GM12878 (cell line): ENCODE results near the gene USP34. TPM values are rescaled to one million over a fixed set of nuclear protein-coding genes. Genes with fewer than 3 reads are reported as not detected.

Experiments used
- ATAC-seq: fragments of 200-7000 bp; cut with Tn5 transposase; 3 replicates; pipeline ENCODE4 v1.9.1; 2020; ENCODE audit warnings: mild to moderate bottlenecking, moderate library complexity
- BruUV-seq: library from RNA; stranded (reverse); fragments of 400-500 nt; replicated peaks from 2 replicates; lab custom pipeline; 2021; lab: Mats Ljungman, UMichigan
- CTCF ChIA-PET: fragments of 300-600 bp; sonication (Branson Sonifier 250); formaldehyde crosslinking; extraction: SDS; loops from one replicate; lab custom pipeline; 2021; ENCODE audit warnings: inconsistent platforms; lab: Yijun Ruan, JAX
- POLR2A ChIA-PET: fragments of 350-600 bp; formaldehyde crosslinking; extraction: SDS; loops from one replicate; lab custom pipeline; 2021; ENCODE audit warnings: inconsistent platforms; lab: Charles Lee
- RAD21 ChIA-PET: fragments of 300-600 bp; sonication (Branson Sonifier 250); formaldehyde crosslinking; loops from one replicate; lab custom pipeline; 2023; ENCODE audit warnings: antibody characterized with exemption; ENCODE audit not compliant: unreplicated experiment; lab: Charles Lee
- SMC1A ChIA-PET: fragments of 300-600 bp; sonication (Branson Sonifier 250); formaldehyde crosslinking; loops from one replicate; lab custom pipeline; 2023; ENCODE audit not compliant: unreplicated experiment, uncharacterized antibody; lab: Charles Lee
- DNase-seq: peaks from one replicate; pipeline ENCODE4 v3.0.0-alpha.2; 2011; ENCODE audit warnings: low read depth, low spot score
- FAIRE-seq: peaks from 3 replicates; lab custom pipeline; 2011; peaks lifted over from hg19 to GRCh38; lab: Jason Lieb, UNC
- H2AFZ ChIP-seq: 2 replicates; pipeline ENCODE4 v1.6.0; 2011; ENCODE audit warnings: low read depth, low read length, control low read depth; ENCODE audit not compliant: control insufficient read depth
- H3K27ac ChIP-seq: 2 replicates; pipeline ENCODE4 v1.5.1; 2011; ENCODE audit warnings: control low read depth; ENCODE audit not compliant: control insufficient read depth, insufficient read depth
- H3K27me3 ChIP-seq, 2 experiments: replicated peaks in 1 of 2; 2 replicates each; pipeline versions ENCODE4 v1.6.0 to v1.6.1; 2011; ENCODE audit warnings: low read length in 1 of 2; ENCODE audit not compliant: control insufficient read depth in 2 of 2, insufficient read depth in 2 of 2
- H3K36me3 ChIP-seq, 2 experiments: 2 replicates each; pipeline ENCODE4 v1.5.1; 2011; ENCODE audit warnings: low read length in 1 of 2; ENCODE audit not compliant: control insufficient read depth in 2 of 2, insufficient read depth in 2 of 2
- H3K4me1 ChIP-seq: 2 replicates; pipeline ENCODE4 v1.6.1; 2011; ENCODE audit warnings: mild to moderate bottlenecking, low read length, moderate library complexity, mixed read lengths; ENCODE audit not compliant: control insufficient read depth, insufficient read depth
- H3K4me2 ChIP-seq: 2 replicates; pipeline ENCODE4 v1.6.0; 2011; ENCODE audit warnings: control low read depth; ENCODE audit not compliant: control insufficient read depth, insufficient read depth
- H3K4me3 ChIP-seq: fragments of 200-600 bp; sonication (generic); 2 replicates; pipeline ENCODE4 v1.5.1; 2016
- H3K79me2 ChIP-seq: 2 replicates; pipeline ENCODE4 v1.6.0; 2011; ENCODE audit warnings: low read length; ENCODE audit not compliant: control insufficient read depth, insufficient read depth
- H3K9ac ChIP-seq: 2 replicates; pipeline ENCODE4 v1.8.0; 2011; ENCODE audit warnings: low read length, control low read depth, mixed read lengths; ENCODE audit not compliant: control insufficient read depth, insufficient read depth
- H3K9me3 ChIP-seq: replicated peaks from 3 replicates; pipeline ENCODE4 v1.5.1; 2011; ENCODE audit warnings: mild to moderate bottlenecking, low read length; ENCODE audit not compliant: control insufficient read depth, insufficient read depth
- H4K20me1 ChIP-seq: 2 replicates; pipeline ENCODE4 v1.6.0; 2011; ENCODE audit not compliant: control insufficient read depth, insufficient read depth
- BCL11A ChIP-seq: IDR thresholded peaks from 2 replicates; pipeline ENCODE4 v1.6.1; 2011; ENCODE audit warnings: low read depth, low read length
- BRCA1 ChIP-seq: IDR thresholded peaks from 2 replicates; pipeline ENCODE4 v1.6.1; 2011; ENCODE audit warnings: low read depth, low read length, improper control_type of control experiment
- CREB1 ChIP-seq: IDR thresholded peaks from 2 replicates; pipeline ENCODE4 v1.6.1; 2012; ENCODE audit warnings: low read depth, mild to moderate bottlenecking, inconsistent platforms
- E4F1 ChIP-seq: fragments of 450-650 bp; IDR thresholded peaks from 2 replicates; pipeline ENCODE4 v1.6.1; 2018; ENCODE audit warnings: borderline replicate concordance, mild to moderate bottlenecking; ENCODE audit not compliant: partially characterized antibody
- HCFC1 ChIP-seq: fragments of 150-350 bp; IDR thresholded peaks from 2 replicates; pipeline ENCODE4 v1.6.1; 2014; ENCODE audit warnings: low read length
- HDAC2 ChIP-seq: fragments of 200-600 bp; sonication (generic); IDR thresholded peaks from 2 replicates; pipeline ENCODE4 v1.6.1; 2017
- HDAC6 ChIP-seq: fragments of 200-600 bp; sonication (generic); IDR thresholded peaks from one replicate; pipeline ENCODE4 v1.8.0; 2017; ENCODE audit warnings: antibody characterized with exemption; ENCODE audit not compliant: unreplicated experiment
- HSF1 ChIP-seq: fragments of 150-350 bp; IDR thresholded peaks from 2 replicates; pipeline ENCODE4 v1.6.1; 2014; ENCODE audit warnings: mild to moderate bottlenecking, low read depth, low read length
- IKZF1 ChIP-seq: fragments of 450-650 bp; conservative IDR thresholded peaks from 2 replicates; pipeline ENCODE4 v1.6.1; 2017; ENCODE audit warnings: antibody characterized with exemption, mild to moderate bottlenecking
- PAX5 ChIP-seq: IDR thresholded peaks from 2 replicates; pipeline ENCODE4 v1.6.1; 2011; ENCODE audit warnings: low read depth, low read length, borderline replicate concordance
- PAX8 ChIP-seq: fragments of 450-650 bp; IDR thresholded peaks from 2 replicates; pipeline ENCODE4 v1.6.1; 2017; ENCODE audit warnings: mild to moderate bottlenecking, moderate library complexity
- RUNX3 ChIP-seq: IDR thresholded peaks from 2 replicates; pipeline ENCODE4 v1.6.1; 2012; ENCODE audit warnings: low read length, inconsistent platforms
- SKIL ChIP-seq: fragments of 450-650 bp; IDR thresholded peaks from 2 replicates; pipeline ENCODE4 v1.6.1; 2017; ENCODE audit warnings: mild to moderate bottlenecking, low read depth, inconsistent platforms; ENCODE audit not compliant: poor library complexity, severe bottlenecking
- SMAD5 ChIP-seq: IDR thresholded peaks from 2 replicates; pipeline ENCODE4 v1.6.1; 2016; ENCODE audit warnings: antibody characterized with exemption, low read depth
- ZNF384 ChIP-seq: IDR thresholded peaks from 2 replicates; pipeline ENCODE4 v1.6.1; 2012; ENCODE audit warnings: low read depth, mild to moderate bottlenecking, low read length, improper control_type of control experiment, borderline replicate concordance
- ZNF592 ChIP-seq: fragments of 450-650 bp; IDR thresholded peaks from 2 replicates; pipeline ENCODE4 v1.6.1; 2017; ENCODE audit warnings: mild to moderate bottlenecking, moderate library complexity
- WGBS: methylation state at CpG from one replicate; pipeline ENCODE4 v1.1.6; 2016; ENCODE audit warnings: low lambda C conversion rate; ENCODE audit not compliant: insufficient replicate concordance, insufficient coverage; ENCODE audit errors: missing lambda C conversion rate; 5-methylcytosine and 5-hydroxymethylcytosine counted together
- in situ Hi-C: fragments of 300-500 bp; cut with MboI; formaldehyde crosslinking; loops from 9 replicates; pipeline ENCODE4 v1.14.3; 2018; ENCODE audit warnings: mixed read lengths
- intact Hi-C: fragments of 100-400 bp; cut with micrococcal nuclease; formaldehyde crosslinking; loops from one replicate; pipeline ENCODE4 v1.14.2; 2022; ENCODE audit not compliant: unreplicated experiment
- polyA plus RNA-seq, 11 experiments: library from polyadenylated mRNA; depleted of rRNA in 4 of 11; unstranded in 6 of 11; stranded (reverse) in 5 of 11; fragments of >200 nt; fragmentation: Nextera tagmentation in 4 of 11; fragmentation: Illumina TruSeq in 1 of 11; extraction: Ambion mirVana in 4 of 11; extraction: Trizol in 1 of 11; gene quantifications; 1 replicate in 1 of 11; 2 replicates in 10 of 11; pipeline versions ENCODE4 v1.2.1 to v1.2.3, GENCODE V29; 2011 to 2016; ENCODE audit warnings: inconsistent platforms in 2 of 11, missing spikeins in 2 of 11, low read depth in 1 of 11
- total RNA-seq, 4 experiments: library from RNA; depleted of rRNA in 3 of 4; stranded (reverse); fragments of >200 nt in 3 of 4; fragmentation: Illumina TruSeq in 1 of 4; extraction: Trizol in 1 of 4; gene quantifications; 2 replicates each; pipeline versions ENCODE4 v1.2.1 to v1.2.3, GENCODE V29; 2013 to 2021

The USP34 gene
- total and polyA plus RNA-seq, 10 of the 15 experiments (the other 5 are each of a cell fraction or from before 2014, with no cell fraction given): 26.2 to 106 (median 62.1) TPM

GRCh38 chr2:61318553-61318952 is 152.3 kb downstream of the USP34 start:
- Histone ChIP-seq H2AFZ (no peak overlapping the region), H4K20me1 (no peaks in the 10 kb centered on the region), H3K27me3 (no peaks in the 10 kb centered on the region), H3K9ac (no peak overlapping the region), H3K9me3 (no peaks in the 10 kb centered on the region), H3K79me2 (no peaks in the 10 kb centered on the region), H3K4me2 (no peak overlapping the region), H3K4me1 (no peaks in the 10 kb centered on the region), H3K4me3 (no peak overlapping the region), H3K36me3 (no peaks in the 10 kb centered on the region; a peak in 2 of 4 replicates), H3K27ac (no peak overlapping the region)
- ATAC-seq (no peak), FAIRE-seq (no peak), DNase-seq (no peak)
- 100% methylated on average over 1 of the region's 1 CpG for WGBS
- CTCF ChIA-PET: interaction anchor here (1.1 kb wide), 1 partner anchor 61 kb away, joined by 3 read pairs; no protein-coding TSS in a partner anchor
- in situ Hi-C loops: no loop called here
- RAD21 ChIA-PET: no interaction called here
- SMC1A ChIA-PET: no interaction called here
- intact Hi-C loops: no loop called here
- POLR2A ChIA-PET: no interaction called here
- no TSS peak for BruUV-seq
- TF ChIP-seq PAX5: no peak
- TF ChIP-seq E4F1: no peak
- TF ChIP-seq IKZF1: no peak
- TF ChIP-seq ZNF592: no peak
- TF ChIP-seq HSF1: no peak
- TF ChIP-seq HDAC2: no peak
- TF ChIP-seq SKIL: no peak
- TF ChIP-seq HCFC1: no peak
- TF ChIP-seq RUNX3: no peak
- TF ChIP-seq PAX8: no peak
- TF ChIP-seq BCL11A: no peak
- no peak for TF ChIP-seq SMAD5
- no peak for TF ChIP-seq HDAC6
- no peak for TF ChIP-seq ZNF384
- no peak for TF ChIP-seq CREB1
- TF ChIP-seq BRCA1: no peak
